HCEC 1CT (cell line): ENCODE data around the gene LCP2.
"Not testable (repeated sequence)": the region's sequence is repeated elsewhere in the genome, so short reads cannot be mapped to it uniquely, and the experiment has no call there.

ENCODE experiments used
- DNase-seq: peaks from one replicate; pipeline ENCODE4 v3.0.0-alpha.2; 2017

Gene LCP2

GRCh38 chr5:170245436-170245835 is 52.1 kb downstream of the LCP2 start:
- DNase-seq, result not testable (repeated sequence)

- DNase-seq, result no peak
These were observed 59.0 kb downstream of the LCP2 start for GRCh38 chr5:170238456-170239196.

- no peak for DNase-seq
These were observed 61.4 kb downstream of the LCP2 start for GRCh38 chr5:170235876-170236864.

GRCh38 chr5:170233358-170233892 is 64.2 kb downstream of the LCP2 start:
- no peak for DNase-seq

GRCh38 chr5:170232786-170233185 is 64.8 kb downstream of the LCP2 start, which contains the start of gene C5orf58:
Gene C5orf58 (plus strand): TSS chr5:170232985. CDS start chr5:170234977, 1,992 bp downstream.
- no peak for DNase-seq

GRCh38 chr5:170228762-170229435 is 68.7 kb downstream of the LCP2 start:
- no peak for DNase-seq

- DNase-seq, result no peak
These were observed 70.9 kb downstream of the LCP2 start for GRCh38 chr5:170226661-170227060.

GRCh38 chr5:170226129-170226615 is 71.4 kb downstream of the LCP2 start:
- no peak for DNase-seq

- peak; percentile 45 for DNase-seq
These were observed 72.0 kb downstream of the LCP2 start for GRCh38 chr5:170225326-170226128.

GRCh38 chr5:170223906-170224305 is 73.7 kb downstream of the LCP2 start:
- DNase-seq, result no peak

- no peak for DNase-seq
These were observed 74.2 kb downstream of the LCP2 start for GRCh38 chr5:170223360-170223759.

GRCh38 chr5:170221327-170221741 is 76.2 kb downstream of the LCP2 start:
- peak; percentile 3 for DNase-seq

- DNase-seq, result no peak
These were observed 77.4 kb downstream of the LCP2 start for GRCh38 chr5:170220191-170220590.

- DNase-seq, result peak; percentile 84
These were observed 78.0 kb downstream of the LCP2 start for GRCh38 chr5:170219615-170220014.

- DNase-seq, result no peak
These were observed 78.9 kb downstream of the LCP2 start for GRCh38 chr5:170218726-170219125.

GRCh38 chr5:170217831-170218230 is 79.7 kb downstream of the LCP2 start:
- no peak for DNase-seq

- peak; percentile 58 for DNase-seq
These were observed 81.2 kb downstream of the LCP2 start for GRCh38 chr5:170216257-170216864.

- no peak for DNase-seq
These were observed 85.8 kb downstream of the LCP2 start for GRCh38 chr5:170211575-170212334.

GRCh38 chr5:170206958-170207357 is 90.6 kb downstream of the LCP2 start:
- DNase-seq, result no peak

GRCh38 chr5:170206216-170206615 is 91.4 kb downstream of the LCP2 start:
- no peak for DNase-seq
